K562 (cell line): ENCODE data around the gene HDAC5. TPM values are rescaled to one million over a fixed set of nuclear protein-coding genes. Genes with fewer than 3 reads are reported as not detected.

Experiments used
- ELK1 ChIP-seq: sonication (generic); formaldehyde crosslinking; IDR thresholded peaks from 2 replicates; pipeline ENCODE4 v1.8.1; 2022; ENCODE audit warnings: missing genetic modification reagents
- ZNF609 ChIP-seq: sonication (generic); formaldehyde crosslinking; IDR thresholded peaks from 2 replicates; pipeline ENCODE4 v1.8.1; 2023; ENCODE audit warnings: missing genetic modification reagents, mild to moderate bottlenecking, borderline replicate concordance
- polyA plus RNA-seq, 8 experiments: library from polyadenylated mRNA; depleted of rRNA in 4 of 8; stranded (reverse) in 5 of 8; unstranded in 3 of 8; fragments of >200 nt; fragmentation: Nextera tagmentation in 2 of 8; fragmentation: Illumina TruSeq in 1 of 8; extraction: Ambion mirVana in 2 of 8; extraction: Trizol in 1 of 8; gene quantifications; 2 replicates each; pipeline versions ENCODE4 v1.2.1 to v1.2.3, GENCODE V29; 2011 to 2014; ENCODE audit warnings: inconsistent platforms in 1 of 8, missing spikeins in 1 of 8
- total RNA-seq, 7 experiments: library from RNA; depleted of rRNA in 6 of 7; stranded (reverse); fragments of >200 nt in 6 of 7; fragmentation: Illumina TruSeq in 2 of 7; extraction: Trizol in 2 of 7; gene quantifications; 2 replicates each; pipeline versions ENCODE4 v1.2.1 to v1.2.3, GENCODE V29; 2011 to 2021; ENCODE audit warnings: low replicate concordance in 1 of 7

Gene HDAC5
- total and polyA plus RNA-seq, 9 of the 15 experiments (the other 6 are each of a cell fraction or from before 2014, with no cell fraction given), result 0.45 to 26.2 (median 16.4) TPM

DNA sequence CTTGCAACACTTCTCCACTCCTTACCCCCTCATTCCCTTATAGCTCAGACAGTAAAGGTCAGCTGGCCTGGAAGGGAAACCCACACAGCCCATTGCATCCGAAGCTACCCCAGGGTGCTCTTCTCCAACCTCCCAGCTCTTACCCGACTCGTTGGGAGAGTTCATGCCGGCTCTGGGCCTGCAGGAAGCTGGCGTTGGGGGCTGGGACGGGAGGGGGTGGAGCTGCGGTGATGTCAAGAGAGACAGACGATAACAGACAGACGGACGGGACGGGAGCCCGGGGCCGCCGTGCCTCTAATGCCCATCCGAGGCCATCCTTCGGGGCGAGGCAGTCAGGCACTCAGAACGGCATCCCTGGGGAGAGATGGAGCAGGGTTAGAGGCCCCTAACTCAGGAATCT lies 6.1 kb downstream of the HDAC5 start (continued):
- TF ChIP-seq ZNF609 (CRISPR knock-in tag) (no peak), ELK1 (CRISPR knock-in tag) (no peak)
